H9 (cell line): ENCODE results near the gene DEAF1. TPM values are rescaled to one million over a fixed set of nuclear protein-coding genes. Genes with fewer than 3 reads are reported as not detected.

Source experiments
- DNase-seq: peaks from one replicate; pipeline ENCODE4 v3.0.0-alpha.2; 2017
- H2AFZ ChIP-seq: one replicate; pipeline ENCODE4 v1.6.1; 2013; ENCODE audit warnings: mild to moderate bottlenecking, low read length, control low read depth, moderate library complexity
- H2AK5ac ChIP-seq: 2 replicates; pipeline ENCODE4 v1.6.1; 2013; ENCODE audit warnings: low read length, control low read depth, mixed read lengths; ENCODE audit not compliant: insufficient read length
- H2BK120ac ChIP-seq: one replicate; pipeline ENCODE4 v1.6.1; 2013; ENCODE audit warnings: low read depth, mild to moderate bottlenecking, low read length, control low read depth, inconsistent platforms; ENCODE audit not compliant: poor library complexity, severe bottlenecking
- H2BK12ac ChIP-seq: 2 replicates; pipeline ENCODE4 v1.6.1; 2013; ENCODE audit warnings: low read length, control low read depth, mixed read lengths, low read depth; ENCODE audit not compliant: insufficient read length
- H2BK15ac ChIP-seq: 2 replicates; pipeline ENCODE4 v1.6.1; 2013; ENCODE audit warnings: low read depth, low read length, control low read depth
- H2BK20ac ChIP-seq: one replicate; pipeline ENCODE4 v1.6.1; 2013; ENCODE audit warnings: low read depth, mild to moderate bottlenecking, low read length, control low read depth, inconsistent platforms; ENCODE audit not compliant: poor library complexity, severe bottlenecking
- H2BK5ac ChIP-seq: 2 replicates; pipeline ENCODE4 v1.6.1; 2013; ENCODE audit warnings: low read length, control low read depth, mixed read lengths; ENCODE audit not compliant: insufficient read length
- H3K14ac ChIP-seq: 2 replicates; pipeline ENCODE4 v1.6.1; 2013; ENCODE audit warnings: low read length, control low read depth; ENCODE audit not compliant: insufficient read depth
- H3K18ac ChIP-seq: 2 replicates; pipeline ENCODE4 v1.6.1; 2013; ENCODE audit warnings: low read depth, mild to moderate bottlenecking, mixed read lengths, low read length, control low read depth; ENCODE audit not compliant: insufficient read length
- H3K23ac ChIP-seq: 2 replicates; pipeline ENCODE4 v1.6.1; 2013; ENCODE audit warnings: low read length, control low read depth, mixed read lengths, low read depth; ENCODE audit not compliant: insufficient read length
- H3K23me2 ChIP-seq: 2 replicates; pipeline ENCODE4 v1.6.1; 2013; ENCODE audit warnings: low read depth, mild to moderate bottlenecking, mixed read lengths, low read length, control low read depth; ENCODE audit not compliant: insufficient read length, poor library complexity, severe bottlenecking
- H3K27ac ChIP-seq: 2 replicates; pipeline ENCODE4 v1.5.1; 2013; ENCODE audit warnings: low read length, control low read depth, mixed read lengths, low read depth; ENCODE audit not compliant: insufficient read length
- H3K27me3 ChIP-seq: 2 replicates; pipeline ENCODE4 v1.6.1; 2013; ENCODE audit warnings: low read length, control low read depth, inconsistent platforms; ENCODE audit not compliant: insufficient read depth
- H3K4ac ChIP-seq: 2 replicates; pipeline ENCODE4 v1.6.1; 2013; ENCODE audit warnings: low read depth, mild to moderate bottlenecking, control low read depth, inconsistent platforms, low read length, moderate library complexity
- H3K4me1 ChIP-seq: 2 replicates; pipeline ENCODE4 v1.6.1; 2013; ENCODE audit warnings: low read length, control low read depth, inconsistent platforms; ENCODE audit not compliant: insufficient read depth
- H3K4me2 ChIP-seq: 2 replicates; pipeline ENCODE4 v1.6.1; 2013; ENCODE audit warnings: low read length, control low read depth, mixed read lengths; ENCODE audit not compliant: insufficient read length, insufficient read depth
- H3K56ac ChIP-seq: 2 replicates; pipeline ENCODE4 v1.6.1; 2013; ENCODE audit warnings: low read depth, mild to moderate bottlenecking, mixed read lengths, low read length, control low read depth; ENCODE audit not compliant: insufficient read length
- H3K79me1 ChIP-seq: 2 replicates; pipeline ENCODE4 v1.6.1; 2013; ENCODE audit warnings: low read depth, mild to moderate bottlenecking, moderate library complexity, low read length, control low read depth, inconsistent platforms; ENCODE audit not compliant: insufficient read depth, poor library complexity, severe bottlenecking
- H3K79me2 ChIP-seq: 2 replicates; pipeline ENCODE4 v1.6.1; 2013; ENCODE audit warnings: low read length, control low read depth, inconsistent platforms; ENCODE audit not compliant: insufficient read depth
- H3K9ac ChIP-seq: 2 replicates; pipeline ENCODE4 v1.6.1; 2013; ENCODE audit warnings: low read length, control low read depth, mixed read lengths; ENCODE audit not compliant: insufficient read length; ENCODE audit errors: extremely low read depth
- H3K9me3 ChIP-seq: one replicate; pipeline ENCODE4 v1.6.1; 2013; ENCODE audit warnings: low read depth, low read length, inconsistent platforms; ENCODE audit not compliant: control insufficient read depth
- H3T11ph ChIP-seq: one replicate; pipeline ENCODE4 v1.6.1; 2013; ENCODE audit warnings: mild to moderate bottlenecking, low read length, control low read depth, inconsistent platforms
- H4K20me1 ChIP-seq: one replicate; pipeline ENCODE4 v1.6.1; 2013; ENCODE audit not compliant: control insufficient read depth, insufficient read length, insufficient read depth
- H4K5ac ChIP-seq: 2 replicates; pipeline ENCODE4 v1.6.1; 2013; ENCODE audit warnings: low read depth, mild to moderate bottlenecking, mixed read lengths, low read length, control low read depth; ENCODE audit not compliant: insufficient read length
- H4K8ac ChIP-seq: replicated peaks from 2 replicates; pipeline ENCODE4 v1.6.1; 2013; ENCODE audit warnings: low read length, control low read depth, mixed read lengths, low read depth; ENCODE audit not compliant: insufficient read length
- H4K91ac ChIP-seq: 2 replicates; pipeline ENCODE4 v1.6.1; 2013; ENCODE audit warnings: low read depth, mild to moderate bottlenecking, moderate library complexity, mixed read lengths, low read length, control low read depth; ENCODE audit not compliant: insufficient read length
- H3K27ac Mint-ChIP-seq, 3 experiments: 2 replicates in 2 of 3; 3 replicates in 1 of 3; pipeline ENCODE4 v1.8.0; 2020 to 2021; ENCODE audit warnings: mixed read lengths in 3 of 3, mild to moderate bottlenecking in 1 of 3, moderate library complexity in 1 of 3
- H3K27me3 Mint-ChIP-seq: 2 replicates; pipeline ENCODE4 v1.8.0; 2021; ENCODE audit warnings: low read depth, mild to moderate bottlenecking, moderate library complexity, mixed read lengths
- H3K36me3 Mint-ChIP-seq, 3 experiments: 2 replicates in 2 of 3; 3 replicates in 1 of 3; pipeline ENCODE4 v1.8.0; 2020 to 2021; ENCODE audit warnings: low read depth in 3 of 3, mixed read lengths in 3 of 3; ENCODE audit not compliant: insufficient read depth in 1 of 3
- H3K4me1 Mint-ChIP-seq, 2 experiments: 2 replicates each; pipeline ENCODE4 v1.8.0; 2020; ENCODE audit warnings: mixed read lengths in 2 of 2
- H3K4me3 Mint-ChIP-seq, 2 experiments: 2 replicates in 1 of 2; 3 replicates in 1 of 2; pipeline ENCODE4 v1.8.0; 2020 to 2021; ENCODE audit warnings: mild to moderate bottlenecking in 2 of 2, mixed read lengths in 2 of 2, moderate library complexity in 1 of 2
- H3K9me3 Mint-ChIP-seq, 2 experiments: 2 replicates in 1 of 2; 3 replicates in 1 of 2; pipeline ENCODE4 v1.8.0; 2020; ENCODE audit warnings: mild to moderate bottlenecking in 2 of 2, mixed read lengths in 2 of 2, moderate library complexity in 1 of 2
- CTCF ChIP-seq: fragments of 200-600 bp; sonication (generic); conservative IDR thresholded peaks from 3 replicates; pipeline ENCODE4 v1.8.0; 2021; ENCODE audit warnings: antibody characterized with exemption, mild to moderate bottlenecking
- WGBS: extraction: QIAGEN DNeasy Blood & Tissue Kit; methylation state at CpG from one replicate; pipeline ENCODE4 v1.1.7; 2013; ENCODE audit warnings: missing lambda C conversion rate, low lambda C conversion rate, mixed read lengths; ENCODE audit not compliant: insufficient read length; ENCODE audit errors: extremely low coverage; 5-methylcytosine and 5-hydroxymethylcytosine counted together
- total RNA-seq: library from RNA; stranded (reverse); gene quantifications from 2 replicates; pipeline ENCODE4 v1.2.1, GENCODE V29; 2021

Gene DEAF1
- total RNA-seq, 1 experiment from 2014 or later: 67.3 TPM

- no peak for TF ChIP-seq CTCF
- no peak overlapping the region for H3K4me2 ChIP-seq
- no peak overlapping the region for H3K9ac ChIP-seq
- no peaks in the 10 kb centered on the region for H3K4me1 ChIP-seq
- no peak overlapping the region for H4K8ac ChIP-seq
- H3T11ph ChIP-seq: no peak overlapping the region
- H3K23me2 ChIP-seq: no peaks in the 10 kb centered on the region
- no peak overlapping the region for H3K14ac ChIP-seq
- Mint-ChIP-seq H3K4me1 (no peaks in the 10 kb centered on the region), H3K27ac (no peak overlapping the region; a peak in 1 of 7 replicates), H3K4me3 (no peak overlapping the region), H3K36me3 (peaks cover 5 to 46% (median 21%) of the 10 kb centered on the region in 3 experiments; a peak in 6 of 7 replicates), H3K27me3 (no peaks in the 10 kb centered on the region), H3K9me3 (no peaks in the 10 kb centered on the region)
- no peak overlapping the region for H4K5ac ChIP-seq
- no peaks in the 10 kb centered on the region for H3K79me1 ChIP-seq
- no peak overlapping the region for H2AK5ac ChIP-seq
- H3K56ac ChIP-seq: no peak overlapping the region
- DNase-seq: no peak
- no peak overlapping the region for H2BK12ac ChIP-seq
- no peak overlapping the region for H2BK20ac ChIP-seq
- no peaks in the 10 kb centered on the region for H4K20me1 ChIP-seq
- H2BK5ac ChIP-seq: no peak overlapping the region
- no peak overlapping the region for H4K91ac ChIP-seq
- H2BK120ac ChIP-seq: no peak overlapping the region
- no peak overlapping the region for H2AFZ ChIP-seq
- WGBS: no CpG with 5 or more reads among the region's 14 CpGs
- H3K27ac ChIP-seq: no peak overlapping the region
- H3K79me2 ChIP-seq: no peaks in the 10 kb centered on the region
- no peak overlapping the region for H3K4ac ChIP-seq
- no peak overlapping the region for H3K18ac ChIP-seq
- H3K27me3 ChIP-seq: no peaks in the 10 kb centered on the region
- H3K23ac ChIP-seq: no peak overlapping the region
- peak overlapping the region; percentile 75; the same call in 1 of the 2 replicates for H2BK15ac ChIP-seq
- H3K9me3 ChIP-seq: no peaks in the 10 kb centered on the region
Measured at GRCh38 chr11:657691-658126, 37.3 kb downstream of the DEAF1 start.
